ENCODE data around the gene PTMA.
"Not testable (repeated sequence)": the region's sequence is repeated elsewhere in the genome, so short reads cannot be mapped to it uniquely, and the experiment has no call there.

PTMA gene

DNA sequence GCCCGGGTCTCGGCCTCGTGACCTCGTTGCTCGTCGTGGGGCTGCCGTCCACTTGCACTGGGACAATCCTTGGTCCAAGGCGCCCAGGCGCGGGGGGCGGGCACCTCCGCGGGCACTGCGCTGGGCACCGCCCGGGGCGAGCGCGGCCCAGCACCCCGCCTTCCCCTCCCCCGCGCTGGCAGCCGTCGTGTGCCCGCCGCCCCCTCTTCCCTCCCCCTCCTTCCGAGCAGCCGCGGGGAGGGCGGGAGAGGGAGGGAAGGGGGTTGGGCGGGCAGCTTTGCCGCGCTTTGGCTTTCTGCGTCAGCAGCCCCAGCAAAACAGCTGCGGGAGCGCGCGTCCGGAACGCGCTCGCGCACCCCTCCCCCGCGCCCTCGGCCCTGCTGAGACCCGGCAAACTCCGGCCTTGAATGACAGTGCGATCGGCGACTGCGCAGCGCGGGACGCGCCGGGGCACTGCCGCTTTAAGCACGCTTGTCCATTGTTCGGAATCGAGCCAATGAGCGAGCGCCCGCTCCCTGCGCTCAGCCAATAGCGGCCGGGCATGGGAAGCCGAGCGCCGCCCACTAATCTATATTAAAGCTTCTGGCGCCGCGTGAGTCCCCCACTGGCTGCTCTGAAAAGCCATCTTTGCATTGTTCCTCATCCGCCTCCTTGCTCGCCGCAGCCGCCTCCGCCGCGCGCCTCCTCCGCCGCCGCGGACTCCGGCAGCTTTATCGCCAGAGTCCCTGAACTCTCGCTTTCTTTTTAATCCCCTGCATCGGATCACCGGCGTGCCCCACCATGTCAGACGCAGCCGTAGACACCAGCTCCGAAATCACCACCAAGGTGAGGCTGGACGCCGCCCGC lies at the start of gene PTMA:
Gene PTMA (plus strand): TSS at position 599 of the 846 bp plus-strand sequence. CDS start 182 bp downstream, at position 781.
- peak; percentile 100 for DNase-seq (ENCODE audit: low read depth, low spot score)
- Histone ChIP-seq H3K27me3 (ENCODE audit: insufficient read depth, insufficient read length) (no peaks in the 10 kb centered on the region), H3K4me1 (ENCODE audit: insufficient read depth, insufficient read length) (peaks cover 12% of the 10 kb centered on the region), H3K9me3 (ENCODE audit: insufficient read depth, low read length) (no peaks in the 10 kb centered on the region), H3K36me3 (ENCODE audit: insufficient read depth, insufficient read length, low read length) (peaks cover 50% of the 10 kb centered on the region), H3K4me3 (ENCODE audit: insufficient read length, low read depth) (peak within 1 kb of the TSS; percentile 98), H3K9ac (ENCODE audit: insufficient read length, low read depth) (peak within 1 kb of the TSS; percentile 100)
- no peak for TF ChIP-seq YY1 (IDR thresholded peaks at IDR 0.05; ENCODE audit: insufficient read depth, insufficient read length)
- no peak for TF ChIP-seq SUZ12 (IDR thresholded peaks at IDR 0.05; ENCODE audit: extremely low read depth, insufficient read depth, insufficient read length)
- no peak for TF ChIP-seq ZNF274 (IDR thresholded peaks at IDR 0.05; ENCODE audit: low read depth, low read length)

DNA sequence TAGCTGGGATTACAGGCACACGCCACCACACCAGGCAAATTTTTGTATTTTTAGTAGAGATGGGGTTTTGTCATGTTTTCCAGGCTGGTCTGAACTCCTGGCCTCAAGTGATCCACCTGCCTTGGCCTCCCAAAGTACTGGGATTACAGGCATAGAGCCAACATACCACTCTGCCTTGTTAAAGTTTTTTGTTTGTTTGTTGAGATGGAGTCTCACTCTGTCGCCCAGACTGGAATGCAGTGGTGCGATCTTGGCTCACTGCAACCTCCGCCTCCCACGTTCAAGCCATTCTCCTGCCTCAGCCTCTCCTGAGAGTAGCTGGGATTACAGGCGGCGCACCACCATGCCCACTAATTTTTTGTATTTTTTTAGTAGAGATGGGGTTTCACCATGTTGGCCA lies 48.3 kb upstream of the PTMA start:
- not testable (repeated sequence) for H3K4me3 ChIP-seq (ENCODE audit: insufficient read length, low read depth); H3K9me3 ChIP-seq (ENCODE audit: insufficient read depth, low read length); H3K36me3 ChIP-seq (ENCODE audit: insufficient read depth, insufficient read length, low read length); H3K9ac ChIP-seq (ENCODE audit: insufficient read length, low read depth); DNase-seq (ENCODE audit: low read depth, low spot score); H3K27me3 ChIP-seq (ENCODE audit: insufficient read depth, insufficient read length)
- H3K4me1 ChIP-seq (ENCODE audit: insufficient read depth, insufficient read length) = peaks cover 26% of the 10 kb centered on the region

- no peak overlapping the region for H3K4me3 ChIP-seq (ENCODE audit: insufficient read length, low read depth)
- no peaks in the 10 kb centered on the region for H3K9me3 ChIP-seq (ENCODE audit: insufficient read depth, low read length)
- no peaks in the 10 kb centered on the region for H3K27me3 ChIP-seq (ENCODE audit: insufficient read depth, insufficient read length)
- H3K36me3 ChIP-seq (ENCODE audit: insufficient read depth, insufficient read length, low read length) = no peaks in the 10 kb centered on the region
- TF ChIP-seq ZNF274 (IDR thresholded peaks at IDR 0.05; ENCODE audit: low read depth, low read length) (no peak), YY1 (IDR thresholded peaks at IDR 0.05; ENCODE audit: insufficient read depth, insufficient read length) (no peak), SUZ12 (IDR thresholded peaks at IDR 0.05; ENCODE audit: extremely low read depth, insufficient read depth, insufficient read length) (no peak)
- DNase-seq (ENCODE audit: low read depth, low spot score) = no peak
- H3K9ac ChIP-seq (ENCODE audit: insufficient read length, low read depth) = no peak overlapping the region
- H3K4me1 ChIP-seq (ENCODE audit: insufficient read depth, insufficient read length) = peaks cover 27% of the 10 kb centered on the region
Observed at GRCh38 chr2:231660860-231661259, 47.5 kb upstream of the PTMA start.

- Histone ChIP-seq H3K9me3 (ENCODE audit: insufficient read depth, low read length) (no peaks in the 10 kb centered on the region), H3K4me1 (ENCODE audit: insufficient read depth, insufficient read length) (peaks cover 26% of the 10 kb centered on the region), H3K9ac (ENCODE audit: insufficient read length, low read depth) (peak overlapping the region; percentile 91), H3K27me3 (ENCODE audit: insufficient read depth, insufficient read length) (no peaks in the 10 kb centered on the region), H3K36me3 (ENCODE audit: insufficient read depth, insufficient read length, low read length) (no peaks in the 10 kb centered on the region), H3K4me3 (ENCODE audit: insufficient read length, low read depth) (peak overlapping the region; percentile 54)
- no peak for DNase-seq (ENCODE audit: low read depth, low spot score)
- TF ChIP-seq YY1 (IDR thresholded peaks at IDR 0.05; ENCODE audit: insufficient read depth, insufficient read length) (no peak), SUZ12 (IDR thresholded peaks at IDR 0.05; ENCODE audit: extremely low read depth, insufficient read depth, insufficient read length) (no peak), ZNF274 (IDR thresholded peaks at IDR 0.05; ENCODE audit: low read depth, low read length) (no peak)
Observed at GRCh38 chr2:231661422-231662027, 46.8 kb upstream of the PTMA start.

- H3K9me3 ChIP-seq (ENCODE audit: insufficient read depth, low read length) = no peaks in the 10 kb centered on the region
- H3K36me3 ChIP-seq (ENCODE audit: insufficient read depth, insufficient read length, low read length) = no peaks in the 10 kb centered on the region
- H3K4me1 ChIP-seq (ENCODE audit: insufficient read depth, insufficient read length) = peaks cover 28% of the 10 kb centered on the region
- H3K27me3 ChIP-seq (ENCODE audit: insufficient read depth, insufficient read length) = no peaks in the 10 kb centered on the region
- TF ChIP-seq SUZ12 (IDR thresholded peaks at IDR 0.05; ENCODE audit: extremely low read depth, insufficient read depth, insufficient read length) (no peak), YY1 (IDR thresholded peaks at IDR 0.05; ENCODE audit: insufficient read depth, insufficient read length) (peak; percentile 92), ZNF274 (IDR thresholded peaks at IDR 0.05; ENCODE audit: low read depth, low read length) (no peak)
- peak overlapping the region; percentile 93 for H3K9ac ChIP-seq (ENCODE audit: insufficient read length, low read depth)
- DNase-seq (ENCODE audit: low read depth, low spot score) = peak; percentile 99
- H3K4me3 ChIP-seq (ENCODE audit: insufficient read length, low read depth) = peak overlapping the region; percentile 54
Observed at GRCh38 chr2:231662028-231662810, 46.1 kb upstream of the PTMA start.

- Histone ChIP-seq H3K9ac (ENCODE audit: insufficient read length, low read depth) (peak overlapping the region; percentile 93), H3K9me3 (ENCODE audit: insufficient read depth, low read length) (no peaks in the 10 kb centered on the region), H3K4me3 (ENCODE audit: insufficient read length, low read depth) (peak overlapping the region; percentile 54), H3K36me3 (ENCODE audit: insufficient read depth, insufficient read length, low read length) (no peaks in the 10 kb centered on the region), H3K27me3 (ENCODE audit: insufficient read depth, insufficient read length) (no peaks in the 10 kb centered on the region), H3K4me1 (ENCODE audit: insufficient read depth, insufficient read length) (peaks cover 31% of the 10 kb centered on the region)
- TF ChIP-seq ZNF274 (IDR thresholded peaks at IDR 0.05; ENCODE audit: low read depth, low read length) (no peak), YY1 (IDR thresholded peaks at IDR 0.05; ENCODE audit: insufficient read depth, insufficient read length) (no peak), SUZ12 (IDR thresholded peaks at IDR 0.05; ENCODE audit: extremely low read depth, insufficient read depth, insufficient read length) (no peak)
- DNase-seq (ENCODE audit: low read depth, low spot score) = no peak
Observed at GRCh38 chr2:231662811-231663457, 45.4 kb upstream of the PTMA start.
